HUES48 (cell line): ENCODE data around the gene POLA1.

ENCODE experiments used
- H3K27ac ChIP-seq: one replicate; pipeline ENCODE4 v1.7.0; 2013; ENCODE audit warnings: low read depth, low read length, inconsistent platforms
- H3K27me3 ChIP-seq: 2 replicates; pipeline ENCODE4 v1.6.1; 2013; ENCODE audit warnings: mild to moderate bottlenecking, low read length; ENCODE audit not compliant: control insufficient read depth, insufficient read depth
- H3K36me3 ChIP-seq: 2 replicates; pipeline ENCODE4 v1.6.1; 2013; ENCODE audit warnings: low read length; ENCODE audit not compliant: control insufficient read depth, insufficient read depth
- H3K4me1 ChIP-seq: 2 replicates; pipeline ENCODE4 v1.6.1; 2013; ENCODE audit warnings: mild to moderate bottlenecking, low read length; ENCODE audit not compliant: control insufficient read depth, insufficient read depth
- H3K4me3 ChIP-seq: 2 replicates; pipeline ENCODE4 v1.5.1; 2013; ENCODE audit warnings: mild to moderate bottlenecking, low read depth, low read length
- H3K9ac ChIP-seq: 2 replicates; pipeline ENCODE4 v1.6.1; 2013; ENCODE audit warnings: mild to moderate bottlenecking, low read depth, low read length, moderate library complexity
- H3K9me3 ChIP-seq: 2 replicates; pipeline ENCODE4 v1.6.1; 2013; ENCODE audit warnings: low read length; ENCODE audit not compliant: control insufficient read depth, insufficient read depth

Gene POLA1

DNA sequence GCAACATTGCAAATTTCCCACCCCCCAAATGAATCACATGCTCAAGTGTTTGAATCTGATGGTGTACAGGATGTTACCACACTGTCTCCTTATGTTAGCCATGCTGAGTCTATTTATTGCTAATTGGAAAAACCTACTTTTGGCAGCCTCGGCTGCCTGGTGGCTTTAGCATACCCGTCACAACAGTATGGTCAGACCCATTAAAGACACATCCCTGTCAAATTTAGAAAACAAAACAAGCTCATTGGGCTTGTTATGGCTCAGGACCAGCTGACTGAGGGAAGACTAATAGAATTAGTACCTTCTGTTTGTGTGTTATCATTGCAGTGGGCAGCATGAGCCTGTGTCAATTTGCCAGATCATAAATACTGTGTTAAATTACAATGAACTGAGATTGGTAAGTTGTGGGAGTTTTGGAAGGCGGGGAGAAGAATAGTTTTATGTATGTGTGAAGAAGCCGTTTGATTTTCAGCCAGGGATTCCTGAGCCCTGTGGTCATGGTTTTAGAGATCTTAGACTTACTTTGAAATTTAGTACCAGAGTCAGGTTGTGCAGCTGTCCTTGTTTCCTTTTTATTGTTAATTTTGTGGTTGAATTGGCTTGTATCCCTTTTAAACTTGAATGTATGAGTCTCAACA is 66.8 kb downstream of the POLA1 start:
- no peaks in the 10 kb centered on the region for H3K9me3 ChIP-seq
- no peak overlapping the region for H3K4me3 ChIP-seq
- H3K27me3 ChIP-seq, result no peaks in the 10 kb centered on the region
- no peak overlapping the region for H3K9ac ChIP-seq
- no peak overlapping the region for H3K27ac ChIP-seq
- no peaks in the 10 kb centered on the region for H3K4me1 ChIP-seq
- peaks cover 82% of the 10 kb centered on the region for H3K36me3 ChIP-seq

DNA sequence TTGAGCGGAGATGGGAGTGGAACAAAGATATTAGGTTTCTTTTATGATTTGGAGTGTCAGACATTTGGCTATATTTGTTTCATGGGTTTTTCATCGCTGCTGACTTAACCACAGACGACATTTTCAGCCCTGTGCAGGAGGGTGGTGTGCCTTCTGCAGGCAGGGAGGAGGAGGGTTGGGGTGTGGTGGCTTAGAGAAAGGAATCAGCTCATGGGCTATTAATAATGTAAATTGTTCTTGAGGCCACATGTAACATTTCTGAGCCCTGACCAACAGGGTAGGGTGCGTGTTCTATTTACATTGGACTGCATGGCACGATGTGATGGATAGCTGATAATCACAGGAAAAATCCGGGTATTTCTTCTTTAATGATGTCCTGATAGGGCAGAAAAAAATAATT is 67.6 kb downstream of the POLA1 start:
- no peaks in the 10 kb centered on the region for H3K4me1 ChIP-seq
- no peak overlapping the region for H3K4me3 ChIP-seq
- H3K27ac ChIP-seq, result no peak overlapping the region
- H3K9me3 ChIP-seq, result no peaks in the 10 kb centered on the region
- H3K27me3 ChIP-seq, result no peaks in the 10 kb centered on the region
- H3K36me3 ChIP-seq, result peaks cover 86% of the 10 kb centered on the region
- H3K9ac ChIP-seq, result no peak overlapping the region

DNA sequence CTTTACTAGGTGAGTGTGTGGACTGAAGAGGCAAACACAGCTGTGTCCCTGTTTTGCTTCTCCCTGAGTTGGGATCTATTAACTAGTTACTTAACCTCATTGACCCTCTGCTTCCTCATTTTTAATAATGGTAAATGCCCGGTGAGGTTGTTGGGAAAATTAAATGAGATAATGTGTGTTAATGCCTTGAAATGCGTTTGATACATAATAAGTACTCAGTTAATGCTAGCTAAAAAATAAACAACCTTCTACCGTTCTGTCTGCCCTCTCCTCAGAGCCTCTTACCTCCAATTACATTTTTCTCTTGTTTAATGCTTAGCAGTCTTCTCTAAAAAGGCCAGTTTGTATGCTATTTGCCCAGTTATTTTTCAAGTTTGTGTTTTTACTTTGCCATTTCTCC is 70.3 kb downstream of the POLA1 start:
- H3K27me3 ChIP-seq, result no peaks in the 10 kb centered on the region
- H3K9me3 ChIP-seq, result no peaks in the 10 kb centered on the region
- H3K4me3 ChIP-seq, result no peak overlapping the region
- H3K27ac ChIP-seq, result no peak overlapping the region
- no peaks in the 10 kb centered on the region for H3K4me1 ChIP-seq
- no peak overlapping the region for H3K9ac ChIP-seq
- peaks cover 92% of the 10 kb centered on the region for H3K36me3 ChIP-seq

DNA sequence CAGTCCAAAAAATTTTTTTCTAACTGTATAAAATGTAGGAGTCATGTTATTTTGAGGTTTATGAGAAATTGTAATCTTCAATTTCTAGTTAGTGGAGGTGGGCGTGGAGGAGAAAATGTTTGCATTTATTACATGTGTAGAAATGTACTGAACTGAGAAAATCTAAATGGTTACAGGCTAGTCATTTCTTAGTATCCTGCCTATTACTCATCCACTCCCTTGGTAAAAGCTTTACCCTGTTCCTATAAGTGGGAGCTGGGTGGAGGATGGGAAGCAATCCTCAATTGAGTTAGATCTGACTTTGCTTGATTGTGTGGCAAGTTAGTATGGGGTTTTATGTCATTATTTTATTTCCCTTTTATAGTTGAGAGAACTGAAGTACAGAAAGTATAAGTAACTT is 73.8 kb downstream of the POLA1 start:
- no peaks in the 10 kb centered on the region for H3K4me1 ChIP-seq
- no peaks in the 10 kb centered on the region for H3K9me3 ChIP-seq
- peaks cover 93% of the 10 kb centered on the region for H3K36me3 ChIP-seq
- no peak overlapping the region for H3K9ac ChIP-seq
- no peaks in the 10 kb centered on the region; the same call in 1 of the 2 replicates for H3K27me3 ChIP-seq
- no peak overlapping the region for H3K27ac ChIP-seq
- no peak overlapping the region for H3K4me3 ChIP-seq

DNA sequence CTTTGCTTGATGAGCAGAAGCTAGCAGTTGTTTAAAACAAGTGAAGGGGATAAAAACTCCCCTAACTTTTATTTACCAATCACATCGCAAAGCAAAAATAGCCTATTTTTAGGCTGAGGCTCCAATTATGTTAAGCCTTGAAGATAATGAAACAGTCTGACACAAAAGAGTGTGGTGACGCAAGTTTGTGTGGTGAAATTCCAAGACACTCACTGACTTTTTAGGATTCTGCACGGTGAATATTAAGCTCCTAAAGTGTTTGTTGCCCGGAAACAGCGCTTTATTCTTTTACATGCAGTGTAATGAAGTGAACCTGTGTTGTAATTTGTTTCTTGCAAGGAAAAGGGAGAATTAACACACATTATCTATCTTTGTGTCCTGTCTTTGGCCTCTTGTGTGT is 74.8 kb downstream of the POLA1 start:
- no peaks in the 10 kb centered on the region for H3K4me1 ChIP-seq
- no peaks in the 10 kb centered on the region for H3K9me3 ChIP-seq
- no peak overlapping the region for H3K4me3 ChIP-seq
- no peak overlapping the region for H3K27ac ChIP-seq
- no peak overlapping the region for H3K9ac ChIP-seq
- peaks cover 94% of the 10 kb centered on the region for H3K36me3 ChIP-seq
- H3K27me3 ChIP-seq, result no peaks in the 10 kb centered on the region; the same call in 1 of the 2 replicates

DNA sequence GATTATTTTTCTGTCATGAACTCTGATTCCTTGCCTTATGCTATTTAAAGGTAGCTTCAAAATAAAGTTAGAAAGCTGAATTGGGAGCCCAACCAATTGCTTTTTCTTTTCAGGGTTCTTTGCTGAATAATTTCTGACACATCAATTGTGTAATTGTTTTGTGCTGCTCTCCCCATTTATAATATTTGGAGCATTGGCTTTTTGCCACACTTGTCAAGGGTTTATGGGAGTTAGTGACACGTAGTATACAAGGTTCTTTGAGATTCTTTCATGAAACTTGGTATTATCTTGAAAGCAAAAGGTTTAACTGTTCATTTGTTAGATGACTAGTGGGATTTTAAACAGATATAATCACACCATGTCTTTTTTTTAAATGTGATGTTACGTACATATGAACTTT is 80.9 kb downstream of the POLA1 start:
- no peak overlapping the region for H3K27ac ChIP-seq

DNA sequence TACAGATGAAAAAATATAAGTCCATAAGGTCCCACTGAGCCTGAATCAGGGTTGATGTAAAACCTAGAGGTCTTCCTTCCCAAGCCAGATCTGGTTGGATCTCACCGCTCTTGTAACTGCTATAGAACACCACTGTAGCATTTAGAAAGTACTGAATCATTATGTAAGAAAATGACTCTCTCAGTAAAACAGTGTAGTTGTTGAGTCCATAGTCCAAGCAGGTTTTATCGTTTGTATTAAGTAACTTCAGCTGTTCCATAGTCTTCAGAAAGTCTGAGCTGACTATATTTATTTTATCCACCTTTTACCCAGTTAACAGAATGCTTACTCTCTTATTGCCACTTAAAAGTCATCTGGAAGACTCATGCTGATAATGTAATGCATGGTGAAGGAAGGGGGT is 82.2 kb downstream of the POLA1 start:
- peaks cover 70% of the 10 kb centered on the region for H3K36me3 ChIP-seq
- no peak overlapping the region for H3K4me3 ChIP-seq
- H3K9me3 ChIP-seq, result no peaks in the 10 kb centered on the region
- no peak overlapping the region for H3K9ac ChIP-seq
- no peak overlapping the region for H3K27ac ChIP-seq
- H3K4me1 ChIP-seq, result no peaks in the 10 kb centered on the region
- H3K27me3 ChIP-seq, result no peaks in the 10 kb centered on the region; the same call in none of the 2 replicates

More for the DNA sequence above, 80.9 kb downstream of the POLA1 start:
- Histone ChIP-seq H3K4me1 (no peaks in the 10 kb centered on the region), H3K9ac (no peak overlapping the region), H3K27me3 (no peaks in the 10 kb centered on the region; the same call in none of the 2 replicates), H3K36me3 (peaks cover 77% of the 10 kb centered on the region), H3K4me3 (no peak overlapping the region), H3K9me3 (no peaks in the 10 kb centered on the region)

DNA sequence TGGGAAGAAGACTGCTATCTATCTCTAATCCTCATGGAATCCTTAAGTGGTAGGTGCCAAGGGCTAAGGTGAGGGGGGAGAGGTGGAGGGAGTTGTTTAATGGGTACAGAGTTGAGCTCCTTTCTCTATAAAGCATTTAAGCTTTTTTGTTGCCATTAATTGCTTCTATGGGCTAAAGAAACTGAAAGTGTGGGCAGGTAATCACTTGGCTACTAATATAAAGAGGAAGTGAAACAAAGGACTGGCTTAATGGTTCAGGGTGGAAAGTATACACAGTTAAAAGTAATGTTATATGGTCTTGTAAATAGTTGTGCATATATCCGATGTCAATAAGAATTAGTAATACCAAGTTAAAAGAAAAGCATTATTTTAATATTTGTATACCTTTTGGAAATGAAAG is 83.9 kb downstream of the POLA1 start:
- Histone ChIP-seq H3K27me3 (no peaks in the 10 kb centered on the region; the same call in 1 of the 2 replicates), H3K4me3 (no peak overlapping the region), H3K27ac (no peak overlapping the region), H3K36me3 (peaks cover 70% of the 10 kb centered on the region), H3K9ac (no peak overlapping the region), H3K9me3 (no peaks in the 10 kb centered on the region), H3K4me1 (no peaks in the 10 kb centered on the region)

DNA sequence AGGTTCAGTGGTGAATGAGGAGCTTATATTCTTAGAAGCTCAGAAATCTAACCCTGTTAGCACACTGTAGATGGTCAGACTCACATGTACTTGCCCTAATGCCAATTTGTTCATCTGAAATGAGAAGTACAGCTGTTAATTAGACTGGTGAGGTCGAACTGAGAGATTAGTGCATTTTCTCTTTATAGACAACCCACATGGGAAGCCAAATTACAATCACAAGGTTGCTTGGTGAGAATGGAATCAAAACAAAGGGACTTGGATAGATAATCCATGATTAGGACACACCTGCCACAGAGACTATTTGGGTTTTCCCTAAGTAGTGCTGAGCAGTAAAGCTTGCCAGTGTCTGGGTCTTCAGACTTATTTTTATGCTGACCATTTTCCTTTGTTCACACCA is 88.3 kb downstream of the POLA1 start:
- no peaks in the 10 kb centered on the region for H3K27me3 ChIP-seq
- H3K27ac ChIP-seq, result no peak overlapping the region
- H3K36me3 ChIP-seq, result peaks cover 64% of the 10 kb centered on the region

DNA sequence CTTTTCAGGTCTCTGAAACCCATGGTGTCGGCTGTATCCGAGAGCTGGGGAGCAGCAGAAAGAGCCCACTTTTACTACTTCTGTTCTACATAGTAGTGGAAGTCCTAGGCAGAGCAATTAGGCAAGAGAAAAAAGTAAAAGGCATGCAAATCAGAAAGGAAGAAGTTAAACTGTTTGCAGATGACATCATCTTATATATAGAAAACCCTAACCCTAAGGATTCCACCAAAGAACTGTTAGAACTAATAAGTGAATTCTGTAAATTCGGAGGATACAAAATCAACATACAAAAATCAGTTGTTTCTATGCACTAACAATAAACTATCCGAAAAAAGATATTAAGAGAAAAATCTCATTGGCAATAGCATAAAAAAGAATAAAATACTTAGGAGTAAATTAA is 95.3 kb downstream of the POLA1 start:
- Histone ChIP-seq H3K9me3 (no peaks in the 10 kb centered on the region), H3K27ac (no peak overlapping the region), H3K4me1 (peaks cover 18% of the 10 kb centered on the region), H3K9ac (no peak overlapping the region), H3K36me3 (peaks cover 36% of the 10 kb centered on the region), H3K4me3 (no peak overlapping the region), H3K27me3 (no peaks in the 10 kb centered on the region)

More for the DNA sequence above, 88.3 kb downstream of the POLA1 start:
- Histone ChIP-seq H3K9ac (no peak overlapping the region), H3K9me3 (no peaks in the 10 kb centered on the region), H3K4me3 (no peak overlapping the region), H3K4me1 (no peaks in the 10 kb centered on the region)

DNA sequence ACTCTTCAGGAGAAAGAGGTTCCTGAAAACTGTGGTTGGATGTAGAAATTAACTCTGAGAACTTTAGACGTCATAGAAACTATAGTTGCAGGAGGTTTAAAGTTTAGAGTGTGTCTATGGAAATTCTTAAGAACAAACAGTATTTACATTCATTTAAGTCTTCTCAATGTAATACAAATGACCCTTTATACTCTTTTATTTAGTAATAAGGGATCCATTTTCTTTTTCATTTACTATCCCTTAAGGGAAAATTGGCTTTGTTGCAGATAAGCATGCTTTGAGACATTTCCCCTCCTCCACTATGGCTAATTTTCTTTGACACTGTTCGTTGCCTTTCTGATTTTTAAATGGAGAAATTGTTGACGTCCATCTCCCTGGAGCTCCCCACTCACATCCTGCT is 96.4 kb downstream of the POLA1 start:
- peaks cover 33% of the 10 kb centered on the region for H3K36me3 ChIP-seq
- H3K4me3 ChIP-seq, result no peak overlapping the region
- H3K27ac ChIP-seq, result no peak overlapping the region
- no peaks in the 10 kb centered on the region for H3K27me3 ChIP-seq
- no peaks in the 10 kb centered on the region for H3K9me3 ChIP-seq
- peaks cover 18% of the 10 kb centered on the region for H3K4me1 ChIP-seq
- H3K9ac ChIP-seq, result no peak overlapping the region
